Heart left ventricle (tissue), 13 donors: ENCODE results near the gene SPRR1A.

ENCODE experiments used
- POLR2A ChIP-seq, 2 donors: fragments of 450-650 bp; IDR thresholded peaks; one replicate each; pipeline ENCODE4 v1.6.1; 2017; ENCODE audit warnings: antibody characterized with exemption in 2 of 2, mild to moderate bottlenecking in 2 of 2, moderate library complexity in 2 of 2
- TF ChIP-seq, protein P1 (sequence below), 12 donors: fragments of 200-600 bp; sonication (generic) in 4 of 12; IDR thresholded peaks; one replicate each; pipeline versions ENCODE4 v1.5.0 to v1.8.0; 2018 to 2022; ENCODE audit warnings: antibody characterized with exemption in 12 of 12, mild to moderate bottlenecking in 5 of 12
- donor health status: ischemic (EF 13 %, LVEDD 7.1; RV severe dilation, severe dysfunction).
- donor health status: DM: no; HTN: yes; CAD: no.
- donor health status: DM: no; HTN: no; CAD: no.
- donor health status: ischemic (EF 25% LVEDD 6.9; RV normal size, moderate dysfunction).
- donor health status: ischemic (EF 25% LVEDD 5.7; RV mildly dilated, moderate dysfunction).
- donor health status: ischemic (EF 35%, LVEDD 5.7; RV mildly dilated, moderate dysfunction).
- donor health status: nonischemic (EF 11% LVEDD 7.7; RV severe dilation, severe dysfunction).
- donor health status: DM: yes; HTN: yes; CAD: no.
- donor health status: PGD.
- donor health status: ischemic (EF 29% LVEDD 5.4; RV normal size, mild dysfunction).
- donor health status: nonischemic (EF 23%, LVEDD 6.1; RV moderate dilation, normal function).

DNA sequence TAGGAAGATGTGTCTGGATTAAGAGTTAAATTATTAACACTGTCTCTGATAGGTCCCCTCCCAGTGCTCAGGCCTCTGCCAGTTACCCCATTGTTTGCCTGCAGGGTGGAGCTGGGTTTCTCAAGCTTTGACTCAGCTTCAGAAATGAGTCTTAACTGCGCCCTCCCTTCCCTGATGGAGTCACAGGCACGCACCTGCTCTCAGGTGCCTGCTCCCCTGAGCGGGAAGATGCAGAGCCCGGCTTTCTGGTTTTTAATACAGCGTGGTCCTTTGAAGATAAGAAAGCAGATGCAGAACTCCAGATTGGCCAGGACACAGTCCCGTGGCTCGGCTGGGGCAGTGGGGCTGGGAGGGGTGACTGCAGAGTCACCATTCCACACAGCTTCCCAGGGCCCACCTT lies 16.7 kb upstream of the SPRR1A start:
- TF ChIP-seq, protein P1, sequence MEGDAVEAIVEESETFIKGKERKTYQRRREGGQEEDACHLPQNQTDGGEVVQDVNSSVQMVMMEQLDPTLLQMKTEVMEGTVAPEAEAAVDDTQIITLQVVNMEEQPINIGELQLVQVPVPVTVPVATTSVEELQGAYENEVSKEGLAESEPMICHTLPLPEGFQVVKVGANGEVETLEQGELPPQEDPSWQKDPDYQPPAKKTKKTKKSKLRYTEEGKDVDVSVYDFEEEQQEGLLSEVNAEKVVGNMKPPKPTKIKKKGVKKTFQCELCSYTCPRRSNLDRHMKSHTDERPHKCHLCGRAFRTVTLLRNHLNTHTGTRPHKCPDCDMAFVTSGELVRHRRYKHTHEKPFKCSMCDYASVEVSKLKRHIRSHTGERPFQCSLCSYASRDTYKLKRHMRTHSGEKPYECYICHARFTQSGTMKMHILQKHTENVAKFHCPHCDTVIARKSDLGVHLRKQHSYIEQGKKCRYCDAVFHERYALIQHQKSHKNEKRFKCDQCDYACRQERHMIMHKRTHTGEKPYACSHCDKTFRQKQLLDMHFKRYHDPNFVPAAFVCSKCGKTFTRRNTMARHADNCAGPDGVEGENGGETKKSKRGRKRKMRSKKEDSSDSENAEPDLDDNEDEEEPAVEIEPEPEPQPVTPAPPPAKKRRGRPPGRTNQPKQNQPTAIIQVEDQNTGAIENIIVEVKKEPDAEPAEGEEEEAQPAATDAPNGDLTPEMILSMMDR (IDR thresholded peaks at IDR 0.05), result no peak
- no peak for TF ChIP-seq POLR2A (IDR thresholded peaks at IDR 0.05)
